ENCODE measurements around the gene RUNDC3A.

Gene RUNDC3A

DNA sequence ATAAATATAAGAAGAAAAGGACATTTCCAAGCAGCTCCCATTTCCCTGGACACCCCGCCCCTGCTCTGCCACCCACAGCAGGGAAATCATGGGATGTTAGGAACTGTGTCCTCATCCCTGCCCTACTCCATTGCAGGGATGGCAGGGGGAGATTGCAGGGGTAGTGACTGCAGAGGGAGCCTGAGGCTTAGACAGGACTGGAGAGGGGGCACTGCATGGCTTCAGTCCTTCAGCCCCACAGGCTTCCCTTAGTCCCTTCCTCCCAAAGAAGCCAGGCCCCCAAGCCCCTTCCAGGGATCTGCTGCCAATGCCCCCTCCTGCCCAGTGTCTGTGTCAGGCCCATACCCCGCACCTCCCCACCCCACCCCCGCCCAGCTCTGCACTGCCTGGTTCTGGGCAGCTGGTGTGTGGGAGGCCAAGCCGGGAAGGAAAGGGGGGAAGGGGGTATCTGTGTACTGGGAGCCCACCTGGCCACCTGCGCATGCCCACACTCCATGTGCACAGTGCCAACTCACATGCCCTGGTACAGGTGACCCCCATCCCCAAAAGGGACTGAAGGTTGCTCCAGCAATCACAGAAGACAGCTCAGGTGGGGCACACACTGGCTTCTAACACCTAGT, 3.3 kb downstream of the RUNDC3A start:
- Histone ChIP-seq H3K4me2 (ENCODE audit: low read length) (no peak overlapping the region), H3K4me3 (ENCODE audit: low read depth, low read length) (no peak overlapping the region), H2AFZ (no peak overlapping the region), H3K27me3 (ENCODE audit: control insufficient read depth, insufficient read depth, low read length) (no peaks in the 10 kb centered on the region), H3K4me1 (peaks cover 19% of the 10 kb centered on the region), H3K27ac (no peak overlapping the region), H3K9me3 (ENCODE audit: control insufficient read depth, low read length) (no peaks in the 10 kb centered on the region), H3K79me2 (peaks cover 2% of the 10 kb centered on the region), H3K36me3 (ENCODE audit: control insufficient read depth, insufficient read depth, low read length) (no peaks in the 10 kb centered on the region), H3K9ac (no peak overlapping the region)
- TF ChIP-seq, protein P1, sequence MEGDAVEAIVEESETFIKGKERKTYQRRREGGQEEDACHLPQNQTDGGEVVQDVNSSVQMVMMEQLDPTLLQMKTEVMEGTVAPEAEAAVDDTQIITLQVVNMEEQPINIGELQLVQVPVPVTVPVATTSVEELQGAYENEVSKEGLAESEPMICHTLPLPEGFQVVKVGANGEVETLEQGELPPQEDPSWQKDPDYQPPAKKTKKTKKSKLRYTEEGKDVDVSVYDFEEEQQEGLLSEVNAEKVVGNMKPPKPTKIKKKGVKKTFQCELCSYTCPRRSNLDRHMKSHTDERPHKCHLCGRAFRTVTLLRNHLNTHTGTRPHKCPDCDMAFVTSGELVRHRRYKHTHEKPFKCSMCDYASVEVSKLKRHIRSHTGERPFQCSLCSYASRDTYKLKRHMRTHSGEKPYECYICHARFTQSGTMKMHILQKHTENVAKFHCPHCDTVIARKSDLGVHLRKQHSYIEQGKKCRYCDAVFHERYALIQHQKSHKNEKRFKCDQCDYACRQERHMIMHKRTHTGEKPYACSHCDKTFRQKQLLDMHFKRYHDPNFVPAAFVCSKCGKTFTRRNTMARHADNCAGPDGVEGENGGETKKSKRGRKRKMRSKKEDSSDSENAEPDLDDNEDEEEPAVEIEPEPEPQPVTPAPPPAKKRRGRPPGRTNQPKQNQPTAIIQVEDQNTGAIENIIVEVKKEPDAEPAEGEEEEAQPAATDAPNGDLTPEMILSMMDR (IDR thresholded peaks at IDR 0.05): no peak

DNA sequence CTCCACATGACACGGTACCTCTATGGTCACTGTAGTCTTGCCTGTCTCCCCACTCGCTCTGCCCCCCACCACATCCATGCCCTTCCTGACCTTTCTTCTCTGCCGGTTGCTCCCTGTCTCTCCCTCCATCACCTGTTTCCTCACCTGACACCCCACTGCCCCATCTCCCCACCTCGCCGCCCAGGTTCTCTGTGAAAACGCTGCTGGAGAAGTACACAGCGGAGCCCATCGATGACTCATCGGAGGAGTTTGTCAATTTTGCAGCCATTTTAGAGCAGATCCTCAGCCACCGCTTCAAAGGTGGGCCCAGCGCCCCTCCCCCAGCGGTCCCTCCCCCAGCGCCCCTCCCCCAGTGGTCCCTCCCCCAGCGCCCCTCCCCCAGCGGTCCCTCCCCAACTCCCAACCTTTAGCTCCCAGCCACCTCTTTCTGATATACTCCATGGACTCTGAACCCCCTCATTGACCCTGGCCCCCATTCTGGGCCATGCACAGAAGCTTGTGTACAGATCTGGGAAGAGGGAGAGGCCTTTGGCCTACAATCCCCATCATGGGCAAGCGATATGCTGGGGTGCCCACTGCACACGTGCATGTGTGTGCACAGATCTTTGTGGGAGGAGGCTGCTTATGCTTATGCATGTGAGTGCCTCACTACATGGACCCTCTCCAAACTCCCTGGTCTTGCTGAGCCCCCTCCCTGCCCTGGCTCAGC, 4.1 kb downstream of the RUNDC3A start:
- Histone ChIP-seq H3K27ac (no peak overlapping the region), H3K79me2 (no peaks in the 10 kb centered on the region), H3K36me3 (ENCODE audit: control insufficient read depth, insufficient read depth, low read length) (no peaks in the 10 kb centered on the region), H2AFZ (no peak overlapping the region), H3K4me3 (ENCODE audit: low read depth, low read length) (no peak overlapping the region), H3K9ac (no peak overlapping the region), H3K9me3 (ENCODE audit: control insufficient read depth, low read length) (no peaks in the 10 kb centered on the region), H3K4me2 (ENCODE audit: low read length) (no peak overlapping the region), H3K27me3 (ENCODE audit: control insufficient read depth, insufficient read depth, low read length) (no peaks in the 10 kb centered on the region), H3K4me1 (peaks cover 13% of the 10 kb centered on the region)
- TF ChIP-seq, protein P1 (IDR thresholded peaks at IDR 0.05): no peak

- H3K9me3 ChIP-seq (ENCODE audit: control insufficient read depth, low read length): no peaks in the 10 kb centered on the region
- no peak overlapping the region for H3K4me2 ChIP-seq (ENCODE audit: low read length)
- H3K36me3 ChIP-seq (ENCODE audit: control insufficient read depth, insufficient read depth, low read length): no peaks in the 10 kb centered on the region
- H3K9ac ChIP-seq: no peak overlapping the region
- peaks cover 13% of the 10 kb centered on the region for H3K4me1 ChIP-seq
- no peaks in the 10 kb centered on the region for H3K27me3 ChIP-seq (ENCODE audit: control insufficient read depth, insufficient read depth, low read length)
- H3K4me3 ChIP-seq (ENCODE audit: low read depth, low read length): no peak overlapping the region
- H3K79me2 ChIP-seq: no peaks in the 10 kb centered on the region
- TF ChIP-seq, protein P1 (IDR thresholded peaks at IDR 0.05): no peak
- H2AFZ ChIP-seq: no peak overlapping the region
- H3K27ac ChIP-seq: no peak overlapping the region
Observed at GRCh38 chr17:44314031-44314430, 5.6 kb downstream of the RUNDC3A start.

DNA sequence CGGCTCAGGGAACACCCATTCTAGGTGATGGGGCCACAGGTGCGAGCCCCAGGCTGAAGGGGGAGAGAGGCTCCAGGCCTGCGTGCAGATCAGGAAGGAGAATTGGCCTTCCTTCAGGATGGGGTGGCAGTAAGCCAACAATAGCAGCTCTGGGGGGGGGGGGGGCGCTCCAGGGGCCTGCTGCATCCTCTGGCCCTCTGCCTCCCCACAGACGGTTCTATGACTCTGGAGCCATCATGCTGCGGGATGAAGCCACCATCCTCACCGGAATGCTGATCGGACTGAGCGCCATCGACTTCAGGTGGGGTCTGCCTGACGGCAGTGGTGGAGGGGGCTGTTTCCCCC, 6.1 kb downstream of the RUNDC3A start:
- TF ChIP-seq, protein P1 (IDR thresholded peaks at IDR 0.05): no peak
- H3K9ac ChIP-seq: no peak overlapping the region
- H3K79me2 ChIP-seq: no peaks in the 10 kb centered on the region
- peak overlapping the region; percentile 65 for H3K27ac ChIP-seq
- H3K27me3 ChIP-seq (ENCODE audit: control insufficient read depth, insufficient read depth, low read length): no peaks in the 10 kb centered on the region
- no peaks in the 10 kb centered on the region for H3K36me3 ChIP-seq (ENCODE audit: control insufficient read depth, insufficient read depth, low read length)
- H2AFZ ChIP-seq: no peak overlapping the region
- H3K9me3 ChIP-seq (ENCODE audit: control insufficient read depth, low read length): no peaks in the 10 kb centered on the region
- peaks cover 13% of the 10 kb centered on the region for H3K4me1 ChIP-seq
- H3K4me3 ChIP-seq (ENCODE audit: low read depth, low read length): peak overlapping the region; percentile 37
- H3K4me2 ChIP-seq (ENCODE audit: low read length): peak overlapping the region; percentile 77
